Endothelial cell of umbilical vein (primary cell): ENCODE measurements around the gene THUMPD3.

Experiments used
- CTCF ChIP-seq, 2 donors: IDR thresholded peaks; 1 replicate in 1 of 2; 2 replicates in 1 of 2; pipeline ENCODE4 v1.5.1; 2011; ENCODE audit warnings: low read length in 2 of 2, mild to moderate bottlenecking in 2 of 2, moderate library complexity in 2 of 2, control low read depth in 1 of 2, inconsistent platforms in 1 of 2, low read depth in 1 of 2; ENCODE audit not compliant: insufficient read depth in 1 of 2; ENCODE audit errors: extremely low read depth in 1 of 2
- EZH2 ChIP-seq: IDR thresholded peaks from 2 replicates; pipeline ENCODE4 v1.6.1; 2012; ENCODE audit warnings: borderline replicate concordance, low read depth, mild to moderate bottlenecking, moderate library complexity, low read length, inconsistent platforms; ENCODE audit not compliant: severe bottlenecking
- JUN ChIP-seq: IDR thresholded peaks from 2 replicates; pipeline ENCODE4 v1.6.1; 2011; ENCODE audit warnings: borderline replicate concordance, low read depth; ENCODE audit not compliant: insufficient read length, insufficient read depth
- POLR2A ChIP-seq: IDR thresholded peaks from 2 replicates; pipeline ENCODE4 v1.6.1; 2012; ENCODE audit warnings: low read depth, mild to moderate bottlenecking, control low read depth, low read length

- no peak for TF ChIP-seq CTCF (IDR thresholded peaks at IDR 0.05; ENCODE audit: extremely low read depth in 1 of 2, insufficient read depth in 1 of 2, low read depth in 1 of 2, low read length in 2 of 2)
- no peak for TF ChIP-seq POLR2A
- no peak for TF ChIP-seq EZH2
- no peak for TF ChIP-seq JUN
These were observed 37.8 kb downstream of the THUMPD3 start for GRCh38 chr3:9400616-9401015.
